ENCODE data around the gene AHCTF1. TPM values are rescaled to one million over a fixed set of nuclear protein-coding genes. Genes with fewer than 3 reads are reported as not detected.

The AHCTF1 gene
- total and polyA plus RNA-seq, 2 of the 8 experiments (the other 6 are each of a cell fraction or from before 2014, with no cell fraction given): 7.9 to 44.5 TPM

- Histone ChIP-seq H3K23ac (ENCODE audit: insufficient read length) (no peak overlapping the region), H2BK12ac (ENCODE audit: low read depth, low read length) (no peak overlapping the region), H3K9ac (replicated peaks in 1 of 4; ENCODE audit: extremely low read depth in 1 of 4, low read depth in 3 of 4, low read length in 3 of 4) (no peak overlapping the region), H3K79me2 (ENCODE audit: control insufficient read depth in 1 of 2, insufficient read depth in 2 of 2, low read length in 2 of 2) (peaks cover 0 to 13% of the 10 kb centered on the region in 2 experiments; a peak in 2 of 4 replicates), H3K79me1 (ENCODE audit: low read depth, low read length) (no peaks in the 10 kb centered on the region), H4K5ac (ENCODE audit: insufficient read length, low read depth, low read length) (no peak overlapping the region), H2BK20ac (ENCODE audit: low read length) (no peak overlapping the region), H2BK15ac (ENCODE audit: low read length) (no peak overlapping the region), H3K4me2 (ENCODE audit: insufficient read depth in 1 of 2, low read depth in 2 of 2, low read length in 2 of 2) (no peak overlapping the region), H3K56ac (replicated peaks; ENCODE audit: insufficient read length, low read depth, low read length) (no peak overlapping the region), H3K23me2 (ENCODE audit: low read depth, low read length) (no peaks in the 10 kb centered on the region), H3K4me3 (ENCODE audit: extremely low read depth in 1 of 4, insufficient read depth in 2 of 4, low read depth in 3 of 4, low read length in 4 of 4) (no peak overlapping the region), H4K8ac (ENCODE audit: extremely low read depth, insufficient read depth, low read length) (no peak overlapping the region), H3K27me3 (replicated peaks in 1 of 4; ENCODE audit: control insufficient read depth in 3 of 4, extremely low read depth in 1 of 4, insufficient read depth in 3 of 4, low read length in 3 of 4) (no peaks in the 10 kb centered on the region), H2AFZ (ENCODE audit: low read length) (no peak overlapping the region), H3K4me1 (replicated peaks in 1 of 4; ENCODE audit: control insufficient read depth in 3 of 4, insufficient read depth in 4 of 4, low read length in 3 of 4) (no peaks in the 10 kb centered on the region), H2BK5ac (ENCODE audit: low read depth, low read length) (no peak overlapping the region), H3K4ac (replicated peaks; ENCODE audit: insufficient read length, low read depth, low read length) (no peak overlapping the region), H2BK120ac (replicated peaks; ENCODE audit: low read depth, low read length) (no peak overlapping the region), H4K20me1 (replicated peaks in 1 of 2; ENCODE audit: control insufficient read depth in 1 of 2, insufficient read depth in 2 of 2, low read length in 2 of 2) (peaks cover 4 to 8% of the 10 kb centered on the region in 2 experiments), H3K36me3 (ENCODE audit: control insufficient read depth in 2 of 4, insufficient read depth in 4 of 4, low read length in 3 of 4) (peaks cover 8 to 42% (median 24%) of the 10 kb centered on the region in 4 experiments), H3K18ac (ENCODE audit: extremely low read depth, low read length) (no peak overlapping the region), H3K14ac (ENCODE audit: insufficient read length) (no peak overlapping the region), H3K9me3 (ENCODE audit: insufficient read depth in 2 of 2, low read depth in 1 of 2, low read length in 1 of 2) (no peaks in the 10 kb centered on the region), H4K91ac (replicated peaks; ENCODE audit: insufficient read length, low read length) (no peak overlapping the region), H2AK5ac (ENCODE audit: low read depth, low read length) (no peak overlapping the region), H3K27ac (ENCODE audit: low read depth, low read length) (no peak overlapping the region)
- WGBS, 2 experiments (ENCODE audit: extremely low coverage in 1 of 2, insufficient coverage in 1 of 2, insufficient read length in 1 of 2, insufficient replicate concordance in 2 of 2, low coverage in 1 of 2, low lambda C conversion rate in 2 of 2, missing lambda C conversion rate in 1 of 2): 94% methylated on average over 3 of the region's 3 CpGs; no CpG with 5 or more reads in 1 of the 2 experiments
- ChIA-PET POLR2A (ENCODE audit: partially characterized antibody) (no interaction called here), CTCF (ENCODE audit: partially characterized antibody) (no interaction called here)
- DNase-seq (ENCODE audit: low read depth in 1 of 2, low spot score in 2 of 2) (no peak), FAIRE-seq (no peak)
- TF ChIP-seq KDM4A (IDR thresholded peaks at IDR 0.05; ENCODE audit: low read depth, low read length, severe bottlenecking) (no peak), MAX (IDR thresholded peaks at IDR 0.05) (no peak), SIRT6 (IDR thresholded peaks at IDR 0.05; ENCODE audit: low read length) (no peak), POU5F1 (IDR thresholded peaks at IDR 0.05; ENCODE audit: low read depth, low read length) (no peak), RXRA (IDR thresholded peaks at IDR 0.05; ENCODE audit: insufficient read depth, low read depth, low read length) (no peak), TAF1 (IDR thresholded peaks at IDR 0.05; ENCODE audit: low read depth, low read length) (no peak), SP1 (IDR thresholded peaks at IDR 0.05; ENCODE audit: low read depth, low read length) (no peak), EZH2 (IDR thresholded peaks at IDR 0.05; ENCODE audit: low read depth, low read length, severe bottlenecking) (no peak), SAP30 (IDR thresholded peaks at IDR 0.05; ENCODE audit: insufficient read depth, insufficient replicate concordance, low read length) (no peak), CBX5 (IDR thresholded peaks at IDR 0.05; ENCODE audit: low read depth, low read length) (no peak), EGR1 (IDR thresholded peaks at IDR 0.05; ENCODE audit: borderline replicate concordance, low read depth, low read length) (no peak)
These were observed 55.3 kb downstream of the AHCTF1 start for GRCh38 chr1:246876431-246876830.
